MM.1S (cell line): ENCODE data around the gene RFC3.

ENCODE experiments used
- CTCF ChIP-seq: fragments of 300-600 bp; sonication (generic); IDR thresholded peaks from 2 replicates; pipeline ENCODE4 v1.5.1; 2016; ENCODE audit warnings: antibody characterized with exemption, low read length, mixed read lengths
- EZH2 ChIP-seq: fragments of 300-600 bp; sonication (generic); optimal IDR thresholded peaks from 2 replicates; pipeline ENCODE3; 2017; ENCODE audit warnings: low read depth, mild to moderate bottlenecking, antibody characterized with exemption, low read length, mixed read lengths
- EZH2phosphoT487 ChIP-seq: fragments of 300-600 bp; sonication (generic); IDR thresholded peaks from 2 replicates; pipeline ENCODE4 v1.6.1; 2018; ENCODE audit warnings: antibody characterized with exemption, low read length

DNA sequence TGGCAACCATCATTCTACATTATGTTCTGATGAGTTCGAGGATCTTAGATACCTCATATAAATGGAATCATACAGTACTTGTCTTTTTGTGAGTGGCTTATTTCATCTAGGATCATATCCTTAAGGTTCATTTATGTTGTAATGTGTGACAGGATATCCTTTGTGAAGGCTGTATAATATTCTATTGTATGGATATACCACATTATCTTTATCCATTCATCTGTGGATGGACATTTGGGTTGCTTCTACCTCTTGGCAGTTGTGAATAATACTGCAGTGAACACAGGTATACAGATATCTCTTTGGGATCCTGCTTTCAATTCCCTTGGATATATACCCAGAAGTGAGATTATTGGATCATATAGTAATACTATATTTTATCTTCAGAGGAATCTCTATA, 33.2 kb upstream of the RFC3 start:
- no peak for TF ChIP-seq EZH2phosphoT487
- no peak for TF ChIP-seq CTCF
- TF ChIP-seq EZH2 = no peak
